HL-60/S4 treated with retinoic acid at 250 ng/mL for 4 days and 3 days (cell line): ENCODE results near the gene HTR7.

ENCODE experiments used
- in situ Hi-C: fragments of 300-500 bp; cut with MboI; formaldehyde crosslinking; loops from 2 replicates; pipeline ENCODE4 v1.7.0; 2022; ENCODE audit warnings: low sequenced_read_pairs

HTR7 gene

DNA sequence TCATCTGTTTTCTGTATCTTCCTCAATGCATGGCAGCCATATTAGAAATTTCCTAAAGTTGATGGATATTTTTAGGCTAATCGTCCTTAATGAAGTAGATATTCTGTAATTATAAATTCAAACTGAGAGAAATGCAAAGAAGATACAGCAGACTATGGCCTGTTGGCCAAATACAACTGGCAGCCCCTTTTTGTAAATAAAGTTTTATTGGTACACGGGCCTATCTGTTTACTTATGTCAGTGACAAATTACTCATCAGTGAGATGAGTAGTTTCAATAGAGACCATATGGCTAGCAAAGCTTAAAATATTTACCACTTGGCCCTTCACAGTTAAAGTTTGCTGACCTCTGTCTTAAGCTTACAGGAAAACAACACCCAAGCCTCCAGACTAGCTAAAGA, 112.3 kb downstream of the HTR7 start:
- in situ Hi-C loops = no loop called here

DNA sequence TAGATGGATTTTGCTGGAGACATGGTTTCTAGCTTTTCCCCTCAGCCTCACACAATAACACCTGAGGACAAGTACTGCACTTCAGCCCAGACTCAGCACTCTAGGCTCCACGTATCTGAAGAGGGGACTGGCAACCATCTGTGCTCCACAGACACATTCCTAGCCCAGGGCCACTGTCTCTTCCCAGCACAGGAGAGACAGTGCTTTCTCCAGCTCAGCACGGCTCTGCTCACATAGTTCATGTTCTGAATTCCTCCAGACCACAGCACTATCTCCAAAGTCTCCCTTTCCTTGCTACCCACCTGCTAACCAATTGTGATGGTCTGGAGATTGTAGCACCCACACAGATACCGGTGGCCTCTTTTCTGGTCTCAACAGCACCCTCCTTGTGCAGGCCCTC, 114.5 kb downstream of the HTR7 start:
- in situ Hi-C loops = no loop called here

DNA sequence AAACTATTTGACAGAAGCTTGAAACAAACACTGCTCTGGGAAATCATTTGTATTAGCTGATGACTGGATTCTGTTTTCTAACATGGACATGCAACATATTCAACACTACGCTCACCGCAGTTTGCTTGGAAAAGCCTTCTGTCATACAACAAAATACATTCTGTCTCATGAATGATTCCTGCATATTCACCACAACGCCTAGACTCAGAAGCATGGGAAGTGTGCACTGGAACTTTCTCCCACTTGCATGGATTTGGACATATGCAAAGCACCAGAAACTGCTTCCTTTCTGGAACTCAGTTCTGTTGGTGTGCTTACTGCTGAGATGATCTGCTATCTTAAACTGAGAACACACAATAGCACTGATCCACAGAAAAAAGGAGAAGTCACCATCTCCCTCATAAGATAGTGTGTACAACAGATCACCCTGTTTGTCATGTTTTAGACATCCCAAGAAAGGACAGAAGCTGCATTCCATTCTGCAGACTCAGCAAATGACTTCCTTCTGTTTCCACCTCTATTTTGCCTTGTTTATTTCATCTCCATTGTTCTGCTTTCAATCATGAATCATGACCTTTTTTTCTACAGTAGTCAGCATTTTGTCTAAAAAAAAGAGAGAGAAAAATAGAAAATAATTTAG, 115.8 kb downstream of the HTR7 start:
- in situ Hi-C loops = no loop called here

DNA sequence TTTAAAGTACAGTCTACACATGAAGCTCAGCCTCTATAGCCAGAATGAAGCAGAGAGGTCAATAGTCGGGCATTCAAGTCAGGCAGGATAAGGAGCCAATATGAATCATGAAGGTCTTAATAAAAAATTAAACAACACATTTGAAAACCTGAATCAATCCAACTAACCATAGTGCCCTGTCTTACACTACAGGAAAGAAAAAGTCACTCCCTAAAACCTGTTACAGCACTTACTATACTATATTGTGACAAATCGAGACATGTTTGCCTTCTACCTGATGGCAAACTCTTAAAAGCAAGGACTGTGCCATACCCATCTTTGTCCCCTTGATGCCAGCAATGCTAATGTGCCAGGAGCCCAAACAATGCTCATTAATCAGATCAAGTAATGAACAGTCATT, 117.6 kb downstream of the HTR7 start:
- in situ Hi-C loops = no loop called here

DNA sequence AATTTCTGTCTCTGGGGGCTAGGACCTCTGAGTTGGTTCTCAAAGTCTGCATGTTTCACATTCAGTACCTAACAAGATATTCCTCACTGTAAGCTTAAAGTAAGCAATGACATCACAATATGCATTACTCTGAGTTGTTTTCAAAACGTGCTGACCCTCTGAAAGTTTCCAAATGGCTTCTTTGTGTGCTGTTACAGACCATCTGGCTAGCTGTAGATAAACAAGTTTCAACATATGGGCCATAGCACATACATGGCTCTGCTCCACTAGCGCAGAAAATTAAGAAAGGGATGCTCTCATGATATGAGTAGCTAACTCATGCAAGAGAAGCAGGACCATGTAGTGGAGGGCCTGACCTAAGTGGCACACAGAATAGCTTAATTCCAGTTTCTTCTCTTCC, 119.0 kb downstream of the HTR7 start:
- in situ Hi-C loops = no loop called here

DNA sequence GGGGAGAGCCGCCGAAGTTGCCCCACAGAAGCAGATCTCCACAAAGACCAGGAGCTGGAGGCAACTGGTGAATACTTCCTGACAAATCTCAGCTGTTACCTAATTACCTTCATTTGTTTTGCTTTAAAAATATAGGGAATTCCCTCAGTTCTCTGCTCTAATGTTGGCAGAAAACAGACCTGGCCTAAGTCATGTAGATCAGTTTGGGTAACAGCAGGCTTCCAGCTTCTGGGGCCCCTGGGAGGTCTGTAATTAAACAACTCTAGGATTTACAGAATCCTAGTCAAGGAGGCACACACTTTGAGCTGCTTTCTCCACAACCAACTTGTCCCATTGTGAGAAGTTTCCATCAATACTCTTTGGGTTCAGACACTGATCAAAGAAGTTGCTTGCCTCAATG, 123.4 kb downstream of the HTR7 start:
- in situ Hi-C loops = no loop called here

DNA sequence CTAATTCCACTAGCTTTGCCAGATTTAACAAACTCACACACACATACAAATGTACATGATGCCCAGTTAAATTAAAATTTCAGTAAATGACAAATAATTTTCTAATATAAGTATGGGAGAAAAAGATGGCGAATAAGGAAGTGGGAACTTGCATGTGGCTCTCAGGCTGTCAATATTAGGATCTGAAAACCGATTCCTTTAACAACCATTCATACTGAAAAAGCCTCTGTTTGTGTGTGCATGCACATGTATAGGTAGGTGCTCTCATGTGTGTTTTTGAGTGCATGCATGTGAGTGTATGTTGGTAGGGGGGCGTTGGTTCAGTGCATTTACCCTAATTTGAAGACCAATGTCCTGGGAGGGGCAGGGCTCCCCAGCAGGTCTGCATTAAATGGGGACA, 125.3 kb downstream of the HTR7 start:
- in situ Hi-C loops = no loop called here

DNA sequence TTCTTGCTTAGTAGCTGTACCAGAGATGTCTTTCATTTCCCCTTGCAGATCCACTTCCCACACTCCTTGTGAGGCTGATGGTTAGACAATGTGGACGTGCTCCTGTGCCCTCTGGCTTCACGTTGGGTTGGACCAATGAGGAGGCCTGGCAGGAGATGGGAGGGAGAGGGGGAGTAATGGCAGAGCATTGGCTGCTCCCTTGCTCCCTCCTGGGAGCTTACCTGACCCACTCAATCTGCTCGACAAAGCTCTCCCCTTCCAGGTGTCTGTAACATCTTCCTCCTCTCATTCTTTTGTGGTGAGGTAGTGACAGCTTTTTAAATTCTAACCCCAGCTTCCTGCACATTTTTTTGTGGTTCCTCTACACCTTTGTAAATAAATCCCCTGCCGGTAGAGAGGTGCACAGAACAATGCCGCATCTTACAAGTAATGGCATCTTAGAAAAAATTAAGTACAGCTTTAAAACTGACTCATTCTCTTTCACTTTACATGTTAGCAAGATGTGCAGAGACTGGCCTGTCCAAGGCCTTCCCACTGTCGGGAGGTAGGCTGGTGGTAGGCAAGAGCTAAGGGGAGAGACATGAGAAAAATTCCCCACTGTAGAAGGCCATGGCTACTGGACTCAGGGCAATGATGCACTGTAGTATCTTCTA, 134.3 kb downstream of the HTR7 start:
- in situ Hi-C loops = no loop called here

DNA sequence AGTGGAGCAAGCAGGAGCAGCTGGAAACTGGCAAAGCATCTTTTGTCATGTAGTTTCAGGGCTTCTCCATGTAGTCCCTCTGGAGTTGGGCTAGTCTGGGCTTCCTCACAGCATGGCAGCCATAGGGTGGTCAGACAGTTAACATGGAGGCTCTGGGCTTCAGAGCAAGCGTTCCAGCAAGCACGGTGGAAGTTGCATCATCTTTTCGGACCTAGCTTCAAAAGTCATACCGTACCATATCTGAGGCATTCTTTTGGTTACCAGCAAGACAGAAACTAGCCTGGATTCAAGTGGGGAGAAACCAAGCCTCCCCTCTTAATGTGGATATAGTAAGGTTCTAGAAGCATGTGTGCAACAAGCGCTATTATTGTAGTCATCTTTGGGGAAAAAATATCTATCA, 135.0 kb downstream of the HTR7 start:
- in situ Hi-C loops = no loop called here

DNA sequence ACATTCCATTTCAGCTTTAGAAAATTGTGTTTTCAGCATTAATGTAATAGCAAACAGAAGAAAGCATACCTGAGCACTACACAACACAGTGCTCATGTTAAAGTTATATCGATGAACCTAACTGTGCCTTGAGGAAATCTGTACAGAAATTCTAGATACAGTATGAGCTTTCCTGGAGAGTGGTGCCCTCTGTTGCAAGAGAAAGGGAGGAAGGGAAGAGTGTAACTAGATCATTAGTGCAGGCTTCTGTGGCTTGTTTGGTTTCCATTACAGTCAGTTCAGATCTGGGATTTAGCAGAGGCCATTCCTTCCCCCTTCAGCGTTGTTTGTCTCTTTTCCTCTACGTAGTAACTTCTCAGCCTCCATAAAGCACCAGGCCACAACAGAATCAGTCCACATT, 139.7 kb downstream of the HTR7 start:
- in situ Hi-C loops = no loop called here

DNA sequence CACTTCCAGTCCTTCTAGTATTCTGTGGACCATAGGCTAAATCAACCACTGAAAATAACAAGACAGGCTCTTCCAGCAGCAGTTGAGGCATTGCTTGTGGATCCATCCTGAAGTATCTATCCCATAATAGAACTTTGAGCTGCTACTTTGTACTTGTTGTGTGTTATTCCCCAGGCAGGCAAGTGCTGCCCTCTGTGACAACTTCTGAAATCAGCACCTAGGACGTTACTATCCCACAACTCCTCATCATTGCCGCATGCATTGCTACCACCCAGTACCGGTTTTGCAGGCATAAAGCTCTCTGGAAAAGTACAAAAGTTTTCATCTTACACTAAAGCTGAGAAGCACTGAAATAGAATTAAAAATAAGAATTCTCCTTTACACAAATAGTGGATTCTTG, 145.3 kb downstream of the HTR7 start:
- in situ Hi-C loops = no loop called here

DNA sequence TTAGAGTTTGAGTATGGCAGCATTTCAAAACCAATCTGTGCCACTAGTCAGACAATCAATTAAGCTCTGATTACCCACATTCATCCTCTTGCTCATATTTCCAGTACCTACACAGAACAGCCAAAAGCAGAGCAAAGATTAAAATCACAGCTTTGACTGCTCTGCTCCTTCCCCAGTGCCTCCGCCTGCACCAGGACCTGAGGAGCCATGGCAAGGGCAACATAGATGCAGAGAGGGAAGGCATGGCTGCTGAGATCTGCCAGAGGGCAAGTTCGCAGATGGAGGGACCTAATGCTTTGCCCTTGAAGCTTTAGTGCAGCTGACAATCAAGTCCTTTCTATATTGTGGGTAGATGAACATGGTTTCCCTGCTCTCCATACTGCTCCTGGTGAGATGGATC, 148.1 kb downstream of the HTR7 start:
- in situ Hi-C loops = no loop called here

DNA sequence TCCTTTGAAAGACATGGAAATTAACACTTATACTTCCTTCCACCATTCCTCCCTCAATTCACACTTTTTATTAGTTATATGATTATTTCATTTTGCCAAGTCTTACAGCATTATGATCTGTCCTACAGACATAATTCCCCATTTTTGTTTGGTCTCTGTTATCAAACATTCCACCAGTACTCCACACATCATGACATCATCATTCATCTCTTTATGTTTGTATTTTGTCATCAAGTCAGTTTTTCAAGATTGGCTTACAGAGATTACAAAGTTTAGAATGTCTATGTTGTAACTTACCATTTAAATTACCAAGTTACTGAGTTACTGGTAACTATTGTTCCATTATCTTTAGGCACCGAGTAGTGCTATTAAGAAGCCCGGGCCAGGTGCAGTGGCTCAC, 150.2 kb downstream of the HTR7 start:
- in situ Hi-C loops = no loop called here

DNA sequence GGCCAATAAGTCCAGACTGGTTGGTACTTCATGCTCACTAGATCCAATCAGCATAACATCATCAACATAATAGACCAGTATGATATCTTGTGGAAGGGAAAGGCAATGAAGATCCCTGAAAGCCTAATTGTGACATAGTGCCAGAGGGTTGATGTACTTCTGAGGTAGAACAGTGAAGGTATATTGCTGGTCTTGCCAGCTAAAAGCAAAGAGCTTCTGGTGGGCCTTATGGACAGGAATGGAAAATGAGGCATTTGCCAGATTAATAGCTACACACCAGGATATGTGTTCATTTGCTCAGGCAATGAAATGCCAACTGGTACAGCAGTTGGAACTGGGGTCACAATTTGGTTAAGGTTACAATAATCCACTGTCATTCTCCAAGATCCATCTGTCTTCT, 156.4 kb downstream of the HTR7 start:
- in situ Hi-C loops = no loop called here

DNA sequence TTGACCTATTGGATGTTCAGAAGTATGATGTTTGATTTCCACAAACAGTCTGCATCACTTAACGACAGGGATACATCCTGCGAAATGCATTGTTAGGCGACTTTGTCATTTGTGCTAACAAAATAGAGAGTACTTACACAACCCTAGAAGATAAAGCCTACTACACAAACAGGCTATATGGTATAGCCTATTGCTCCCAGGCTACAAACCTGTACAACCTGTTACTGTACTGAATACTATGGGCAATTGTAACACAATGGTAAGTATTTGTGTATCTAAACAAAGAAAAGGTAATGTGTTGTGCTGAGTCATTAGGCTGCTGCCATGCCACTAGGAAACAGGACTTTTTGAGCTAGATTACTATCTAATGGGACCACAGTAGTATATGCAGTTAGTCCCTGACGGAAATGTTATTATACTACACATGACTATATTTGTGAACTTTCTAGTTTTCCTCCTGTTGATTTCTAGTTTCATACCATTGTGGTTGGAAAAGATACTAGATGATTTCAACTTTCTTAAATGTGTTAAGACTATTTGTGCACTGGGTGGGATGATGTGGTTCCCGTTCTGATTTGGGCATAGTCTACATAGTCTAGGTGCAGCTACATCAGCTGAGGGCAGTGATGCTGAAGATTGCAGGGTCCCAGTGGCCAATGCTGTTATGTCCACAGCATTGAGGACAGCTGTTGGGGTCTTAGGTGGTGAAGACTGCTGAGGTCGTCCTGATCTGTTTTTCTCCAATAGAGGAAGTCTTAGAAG, 161.7 kb downstream of the HTR7 start:
- in situ Hi-C loops = no loop called here
